ENCODE results near the gene HTT-AS.

DNA sequence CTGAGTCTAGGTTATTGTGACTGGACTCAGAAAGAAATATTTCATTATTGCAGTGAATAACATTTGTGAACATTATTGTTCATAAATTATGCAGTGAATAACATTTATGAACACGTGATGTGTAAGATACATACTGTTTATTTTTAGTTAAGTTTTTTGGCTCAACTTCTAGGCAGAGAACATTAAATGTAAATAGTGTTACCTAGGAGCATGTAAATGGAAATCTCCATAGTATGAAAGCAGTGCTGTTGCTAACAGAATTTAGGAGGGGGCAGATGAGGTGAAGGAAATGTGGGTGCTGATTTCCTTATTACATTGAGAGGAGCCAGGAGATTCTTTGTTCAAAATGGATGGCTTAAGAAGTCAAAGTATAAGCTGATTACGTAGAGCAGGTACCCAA lies 45.1 kb upstream of the HTT-AS start:
- TF ChIP-seq CTCF (IDR thresholded peaks at IDR 0.05) (no peak), POLR2A (IDR thresholded peaks at IDR 0.05) (no peak)

Data from esophagus squamous epithelium (tissue), 4 donors.